HG02981 (cell line): Measurements from ENCODE around the gene BHLHE40.
"Not testable (repeated sequence)": the region's sequence is repeated elsewhere in the genome, so short reads cannot be mapped to it uniquely, and the experiment has no call there.

Experiments
- ATAC-seq: cut with Tn5 transposase; IDR thresholded peaks from one replicate; pipeline ENCODE4 v1.9.1; 2021; ENCODE audit warnings: mild to moderate bottlenecking, moderate library complexity; ENCODE audit not compliant: unreplicated experiment

Gene BHLHE40

GRCh38 chr3:4959180-4959579, 20.1 kb upstream of the BHLHE40 start:
- ATAC-seq: no peak

- not testable (repeated sequence) for ATAC-seq
Measured at GRCh38 chr3:4961865-4962264, 17.4 kb upstream of the BHLHE40 start.

- ATAC-seq: no peak
Measured at GRCh38 chr3:4963669-4964570, 15.3 kb upstream of the BHLHE40 start.

- ATAC-seq: not testable (repeated sequence)
Measured at GRCh38 chr3:4966006-4966405, 13.2 kb upstream of the BHLHE40 start.

GRCh38 chr3:4967683-4968082, 11.6 kb upstream of the BHLHE40 start:
- ATAC-seq: not testable (repeated sequence)

GRCh38 chr3:4971437-4971836, 7.8 kb upstream of the BHLHE40 start:
- ATAC-seq: not testable (repeated sequence)

- ATAC-seq: no peak
Measured at GRCh38 chr3:4971838-4972237, 7.4 kb upstream of the BHLHE40 start.

GRCh38 chr3:4972652-4973643, 6.3 kb upstream of the BHLHE40 start:
- peak; percentile 32 for ATAC-seq

- ATAC-seq: no peak
Measured at GRCh38 chr3:4974154-4974553, 5.1 kb upstream of the BHLHE40 start.

GRCh38 chr3:4976109-4976508, 3.1 kb upstream of the BHLHE40 start:
- no peak for ATAC-seq

- ATAC-seq: peak; percentile 38
Measured at GRCh38 chr3:4977001-4977852, 2.0 kb upstream of the BHLHE40 start.

GRCh38 chr3:4977853-4978203, 1.4 kb upstream of the BHLHE40 start:
- peak; percentile 0 for ATAC-seq

GRCh38 chr3:4978204-4978965, 852 bp upstream of the BHLHE40 start:
- ATAC-seq: peak; percentile 38

- peak; percentile 37 for ATAC-seq
Measured at GRCh38 chr3:4978966-4979427, 240 bp upstream of the BHLHE40 start.

GRCh38 chr3:4980229-4981203, 1.3 kb downstream of the BHLHE40 start:
- ATAC-seq: peak; percentile 9

- no peak for ATAC-seq
Measured at GRCh38 chr3:4981294-4981664, 2.0 kb downstream of the BHLHE40 start.

- ATAC-seq: no peak
Measured at GRCh38 chr3:4981665-4982494, 2.6 kb downstream of the BHLHE40 start.
